Small intestine (tissue), 7 donors: Measurements from ENCODE around the gene SDK2. TPM values are rescaled to one million over a fixed set of nuclear protein-coding genes. Genes with fewer than 3 reads are reported as not detected.

ENCODE experiments used
- DNase-seq, 2 donors: peaks; one replicate each; pipeline versions ENCODE4 v3.0.0 to v3.0.0-alpha.2; 2013
- FAIRE-seq: peaks from 2 replicates; lab custom pipeline; 2012; peaks lifted over from hg19 to GRCh38; lab: Jason Lieb, UNC
- H3K27ac ChIP-seq, 3 donors: one replicate each; pipeline ENCODE4 v1.5.1; 2013; ENCODE audit warnings: low read length in 2 of 3, mild to moderate bottlenecking in 2 of 3, control low read depth in 1 of 3, inconsistent platforms in 1 of 3, low read depth in 1 of 3, moderate library complexity in 1 of 3
- H3K27me3 ChIP-seq, 3 donors: one replicate each; pipeline ENCODE4 v1.6.1; 2013; ENCODE audit warnings: low read length in 3 of 3, inconsistent platforms in 1 of 3; ENCODE audit not compliant: control insufficient read depth in 3 of 3, insufficient read depth in 3 of 3
- H3K36me3 ChIP-seq, 3 donors: one replicate each; pipeline ENCODE4 v1.6.1; 2013; ENCODE audit warnings: low read length in 3 of 3, inconsistent platforms in 1 of 3, low read depth in 1 of 3, mild to moderate bottlenecking in 1 of 3, moderate library complexity in 1 of 3; ENCODE audit not compliant: control insufficient read depth in 3 of 3, insufficient read depth in 2 of 3
- H3K4me1 ChIP-seq, 3 donors: one replicate each; pipeline ENCODE4 v1.6.1; 2013; ENCODE audit warnings: low read length in 2 of 3, inconsistent platforms in 1 of 3, low read depth in 1 of 3, mild to moderate bottlenecking in 1 of 3, moderate library complexity in 1 of 3; ENCODE audit not compliant: control insufficient read depth in 3 of 3, insufficient read depth in 2 of 3
- H3K4me3 ChIP-seq, 3 donors: one replicate each; pipeline ENCODE4 v1.5.1; 2013; ENCODE audit warnings: low read length in 3 of 3, control low read depth in 1 of 3, inconsistent platforms in 1 of 3, low read depth in 1 of 3, mild to moderate bottlenecking in 1 of 3, moderate library complexity in 1 of 3
- H3K9me3 ChIP-seq, 2 donors: one replicate each; pipeline ENCODE4 v1.6.1; 2013; ENCODE audit warnings: low read depth in 1 of 2, low read length in 1 of 2; ENCODE audit not compliant: control insufficient read depth in 2 of 2, insufficient read depth in 1 of 2
- WGBS, 3 donors: extraction: QIAGEN DNeasy Blood & Tissue Kit; methylation state at CpG; one replicate each; pipeline ENCODE4 v1.1.7; 2013; 5-methylcytosine and 5-hydroxymethylcytosine counted together
- polyA plus RNA-seq, 4 donors: library from polyadenylated mRNA; stranded (reverse) in 3 of 4; unstranded in 1 of 4; fragments of 200-250 nt in 3 of 4; fragments of 120-200 nt in 1 of 4; gene quantifications; one replicate each; pipeline versions ENCODE4 v1.2.1 to v1.2.3, GENCODE V29; 2013
- donor health status: healthy with polysubstance abuse.
- donor health status: control.
- donor health status: control.
- donor health status: Bipolar disorder and iron deficiency.
- donor health status: healthy.

Gene SDK2
- polyA plus RNA-seq, 4 donors: under 0.01 to 1.1 (median 0.10) TPM

GRCh38 chr17:73582359-73582758, 61.9 kb downstream of the SDK2 start:
- FAIRE-seq (no peak), DNase-seq (no peak)
- Histone ChIP-seq H3K27me3 (peaks cover 0 to 4% (median 0%) of the 10 kb centered on the region in 3 donors), H3K4me1 (no peaks in the 10 kb centered on the region), H3K36me3 (no peaks in the 10 kb centered on the region), H3K9me3 (no peaks in the 10 kb centered on the region), H3K27ac (no peak overlapping the region), H3K4me3 (no peak overlapping the region)
- 41 to 57% (median 42%) methylated on average over 6 of the region's 6 CpGs for WGBS, 3 donors

- H3K36me3 ChIP-seq: no peaks in the 10 kb centered on the region
- FAIRE-seq (no peak), DNase-seq (no peak)
- WGBS, 3 donors: 86 to 91% (median 86%) methylated on average over 7 of the region's 7 CpGs
- no peak overlapping the region for H3K27ac ChIP-seq
- H3K4me1 ChIP-seq: no peaks in the 10 kb centered on the region
- no peaks in the 10 kb centered on the region for H3K9me3 ChIP-seq
- no peak overlapping the region for H3K4me3 ChIP-seq
- no peaks in the 10 kb centered on the region for H3K27me3 ChIP-seq
Observed at GRCh38 chr17:73581379-73581778, 62.9 kb downstream of the SDK2 start.

- Histone ChIP-seq H3K4me1 (no peaks in the 10 kb centered on the region), H3K36me3 (no peaks in the 10 kb centered on the region), H3K9me3 (no peaks in the 10 kb centered on the region), H3K4me3 (no peak overlapping the region), H3K27me3 (no peaks in the 10 kb centered on the region), H3K27ac (no peak overlapping the region)
- WGBS, 3 donors: 80 to 88% (median 86%) methylated on average over 12 of the region's 12 CpGs
- FAIRE-seq: no peak
- DNase-seq: no peak
Observed at GRCh38 chr17:73580073-73580710, 64.1 kb downstream of the SDK2 start.

GRCh38 chr17:73576556-73577098, 67.6 kb downstream of the SDK2 start:
- no peak for FAIRE-seq
- no peak for DNase-seq
- H3K4me1 ChIP-seq: no peaks in the 10 kb centered on the region
- no peak overlapping the region for H3K27ac ChIP-seq
- H3K4me3 ChIP-seq: no peak overlapping the region
- no peaks in the 10 kb centered on the region for H3K9me3 ChIP-seq
- no peaks in the 10 kb centered on the region for H3K27me3 ChIP-seq
- 58 to 78% (median 59%) methylated on average over 6 of the region's 6 CpGs for WGBS, 3 donors
- no peaks in the 10 kb centered on the region for H3K36me3 ChIP-seq

GRCh38 chr17:73575470-73576221, 68.6 kb downstream of the SDK2 start:
- DNase-seq (no peak), FAIRE-seq (no peak)
- no peaks in the 10 kb centered on the region for H3K27me3 ChIP-seq
- 25 to 60% (median 40%) methylated on average over 15 of the region's 15 CpGs for WGBS, 3 donors
- H3K36me3 ChIP-seq: no peaks in the 10 kb centered on the region
- no peak overlapping the region for H3K27ac ChIP-seq
- no peak overlapping the region for H3K4me3 ChIP-seq
- no peaks in the 10 kb centered on the region for H3K9me3 ChIP-seq
- no peaks in the 10 kb centered on the region for H3K4me1 ChIP-seq

GRCh38 chr17:73571511-73572130, 72.6 kb downstream of the SDK2 start:
- Histone ChIP-seq H3K9me3 (no peaks in the 10 kb centered on the region), H3K27ac (no peak overlapping the region), H3K27me3 (no peaks in the 10 kb centered on the region), H3K36me3 (no peaks in the 10 kb centered on the region), H3K4me3 (no peak overlapping the region), H3K4me1 (no peaks in the 10 kb centered on the region)
- no peak for FAIRE-seq
- 82 to 83% (median 83%) methylated on average over 26 of the region's 26 CpGs for WGBS, 3 donors
- no peak for DNase-seq

- DNase-seq: no peak
- Histone ChIP-seq H3K36me3 (no peaks in the 10 kb centered on the region), H3K9me3 (no peaks in the 10 kb centered on the region), H3K4me1 (no peaks in the 10 kb centered on the region), H3K27ac (no peak overlapping the region), H3K4me3 (no peak overlapping the region), H3K27me3 (no peaks in the 10 kb centered on the region)
- FAIRE-seq: no peak
- 67 to 83% (median 68%) methylated on average over 18 of the region's 18 CpGs for WGBS, 3 donors
Observed at GRCh38 chr17:73569762-73570319, 74.4 kb downstream of the SDK2 start.

- WGBS, 3 donors: 89 to 98% (median 97%) methylated on average over 3 of the region's 3 CpGs
- H3K27me3 ChIP-seq: no peaks in the 10 kb centered on the region
- no peak for FAIRE-seq
Observed at GRCh38 chr17:73568934-73569333, 75.3 kb downstream of the SDK2 start.

More at GRCh38 chr17:73568934-73569333, 75.3 kb downstream of the SDK2 start:
- Histone ChIP-seq H3K4me1 (no peaks in the 10 kb centered on the region), H3K4me3 (no peak overlapping the region), H3K27ac (no peak overlapping the region), H3K9me3 (no peaks in the 10 kb centered on the region), H3K36me3 (no peaks in the 10 kb centered on the region)
- no peak for DNase-seq
